ENCODE data around the gene HRH1.
"Not testable (repeated sequence)": the region's sequence is repeated elsewhere in the genome, so short reads cannot be mapped to it uniquely, and the experiment has no call there.

The HRH1 gene

DNA sequence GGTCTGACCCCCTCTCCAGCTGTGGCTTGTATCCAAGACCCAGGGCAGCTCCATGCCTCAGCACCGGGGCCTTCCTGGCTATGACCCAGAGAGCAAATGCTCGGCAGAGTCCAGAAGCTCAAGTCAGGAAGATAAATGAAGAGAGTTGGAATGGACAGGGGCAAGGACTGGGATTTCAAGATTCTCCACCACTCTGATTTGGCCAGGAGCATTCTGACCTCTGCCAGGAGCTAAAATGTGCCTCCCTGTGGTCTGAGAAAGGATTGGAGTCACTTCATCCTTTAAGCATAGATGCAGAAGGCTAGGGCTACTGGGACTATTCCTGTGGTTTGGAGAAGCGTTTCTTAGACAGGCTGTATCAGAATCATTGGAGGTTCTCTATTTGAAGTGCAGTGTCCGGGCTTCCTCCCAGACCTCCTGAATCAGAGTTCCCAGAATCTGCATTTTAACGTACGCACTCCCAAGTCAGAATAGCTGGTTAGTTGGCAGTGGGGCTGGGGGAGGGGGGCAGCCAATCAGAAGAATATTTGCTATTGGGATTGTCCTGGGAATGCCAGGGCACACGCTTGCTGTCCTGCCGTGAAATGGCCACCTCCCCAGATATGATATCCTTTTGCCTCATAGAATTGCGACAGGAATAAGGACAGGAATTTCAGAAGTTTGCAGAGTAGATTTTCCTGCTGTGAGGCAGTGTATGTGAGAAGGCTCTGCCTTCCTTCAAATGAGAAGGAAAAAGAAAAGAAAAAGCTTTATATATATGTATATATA, 57.4 kb downstream of the HRH1 start:
- no peak for DNase-seq

DNA sequence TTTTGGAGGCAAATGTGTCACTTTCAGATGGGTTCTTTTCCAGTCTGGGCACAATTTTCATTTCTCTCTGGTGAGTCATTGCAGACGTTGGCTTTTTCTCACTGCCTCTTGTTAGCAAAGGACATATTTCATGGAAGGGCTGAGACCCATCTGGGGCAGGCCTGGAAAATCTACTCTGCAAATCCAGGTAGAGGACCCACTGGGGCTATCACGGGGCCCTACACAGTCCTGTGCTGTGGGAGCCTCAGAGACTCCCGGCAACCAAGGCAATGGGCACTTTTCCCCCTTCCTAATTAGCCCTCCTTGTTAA, 58.0 kb downstream of the HRH1 start:
- no peak for DNase-seq

DNA sequence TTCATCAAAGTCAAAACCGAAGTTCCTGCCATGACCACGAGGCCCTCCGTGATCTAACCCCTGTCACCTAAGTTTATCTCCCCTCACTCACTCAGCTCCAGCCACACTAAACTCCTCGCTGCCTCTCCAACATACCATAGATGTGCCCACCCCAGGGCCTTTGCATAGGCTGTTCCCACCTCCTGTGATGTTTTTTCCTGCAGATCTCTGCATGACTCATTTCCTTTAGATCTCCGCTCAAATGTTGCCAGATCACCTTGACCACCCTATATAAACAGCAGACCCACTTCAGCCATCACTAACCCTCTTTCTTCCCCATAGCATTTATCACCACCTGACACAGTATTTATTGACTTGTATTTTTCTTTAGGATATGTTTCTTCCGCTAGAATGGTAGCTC, 58.5 kb downstream of the HRH1 start:
- DNase-seq, result no peak

DNA sequence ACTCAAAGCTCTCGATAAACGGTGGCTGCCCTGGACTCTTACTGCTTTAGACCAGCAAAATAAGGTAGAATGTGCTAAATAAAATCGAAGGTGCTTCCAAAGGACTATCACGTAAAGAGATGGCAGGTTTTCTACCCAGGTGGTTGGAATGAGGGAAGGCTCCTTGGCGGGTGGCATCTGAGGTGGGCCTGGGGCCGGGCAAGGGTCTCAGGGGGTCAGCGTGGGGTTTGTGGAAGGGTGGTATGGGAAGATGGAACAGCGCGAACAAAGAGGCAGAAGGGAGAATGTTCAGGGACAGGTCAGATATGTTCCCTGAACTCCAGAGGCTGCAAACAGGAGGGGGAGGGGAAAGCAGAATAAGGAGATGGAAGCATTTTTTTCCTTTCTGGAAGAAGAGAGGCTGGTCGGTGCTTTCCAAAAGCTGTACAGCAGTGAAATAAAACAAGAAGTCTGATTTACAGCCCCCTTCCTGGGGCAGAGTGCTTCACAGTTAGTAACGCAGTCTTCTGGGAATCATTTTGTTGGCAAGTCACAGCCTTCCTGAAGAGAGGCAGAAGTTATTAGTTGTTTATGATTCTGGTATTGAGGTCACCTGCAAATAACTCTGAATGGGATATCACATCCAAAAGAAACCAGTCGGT, 59.6 kb downstream of the HRH1 start:
- no peak for DNase-seq

DNA sequence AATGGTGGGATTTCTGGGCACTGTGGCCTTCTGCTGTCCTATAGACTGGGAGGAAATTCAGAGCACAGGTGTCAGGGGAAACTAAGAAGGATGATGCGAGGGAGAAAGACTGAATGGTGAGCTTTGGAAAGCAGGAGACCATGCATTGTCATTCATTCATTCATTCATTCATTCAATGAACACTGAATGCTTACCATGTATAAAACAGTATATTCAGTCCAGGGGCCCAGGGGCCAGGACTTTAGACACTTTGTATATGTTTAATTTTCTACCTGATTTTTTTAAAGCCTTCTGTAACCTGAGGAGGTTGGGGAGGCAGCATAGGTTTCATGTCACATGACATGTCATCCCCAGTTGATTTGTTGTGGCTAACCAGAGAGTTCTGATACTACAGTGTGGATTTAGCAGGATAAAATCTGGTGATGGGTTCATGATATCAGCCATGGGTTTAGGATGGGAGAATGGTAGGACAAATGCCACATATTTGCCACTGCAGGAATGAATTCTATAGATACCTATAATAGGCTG, 60.2 kb downstream of the HRH1 start:
- no peak for DNase-seq

DNA sequence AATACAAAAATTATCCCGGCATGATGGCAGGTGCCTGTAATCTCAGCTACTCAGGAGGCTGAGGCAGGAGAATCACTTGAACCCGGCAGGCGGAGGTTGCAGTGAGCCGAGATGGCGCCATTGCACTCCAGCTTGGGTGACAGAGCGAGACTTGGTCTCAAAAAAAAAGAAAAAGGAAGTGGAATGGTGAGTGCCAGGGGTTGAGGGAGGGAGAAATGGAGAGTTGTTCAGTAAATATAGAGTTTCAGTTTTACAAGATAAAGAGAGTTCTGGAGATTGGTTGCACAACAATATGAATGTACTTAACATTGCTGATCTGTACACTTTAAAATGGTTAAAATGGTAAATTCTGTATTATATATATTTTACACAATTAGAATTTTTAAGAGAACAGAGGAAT, 63.1 kb downstream of the HRH1 start:
- not testable (repeated sequence) for DNase-seq

DNA sequence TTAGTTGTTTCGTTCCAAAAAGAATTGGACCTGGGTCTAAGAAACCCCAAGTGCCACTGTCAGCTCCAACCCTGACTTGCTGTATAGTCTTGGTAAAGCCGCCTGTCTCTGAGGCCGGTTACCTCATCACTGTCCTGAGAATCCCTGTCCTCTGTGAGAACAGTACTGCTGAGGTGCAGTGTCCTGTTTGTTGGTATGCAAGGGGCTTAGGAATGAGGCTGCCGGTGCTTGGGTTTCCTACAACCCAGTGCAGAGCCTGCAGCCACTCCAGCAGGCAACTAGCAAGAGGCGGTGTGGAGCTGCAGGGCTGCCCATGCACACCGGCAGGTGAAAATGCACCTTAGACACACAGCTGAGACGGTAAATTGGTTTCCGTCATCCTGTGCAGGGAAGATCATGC, 65.9 kb downstream of the HRH1 start:
- no peak for DNase-seq

DNA sequence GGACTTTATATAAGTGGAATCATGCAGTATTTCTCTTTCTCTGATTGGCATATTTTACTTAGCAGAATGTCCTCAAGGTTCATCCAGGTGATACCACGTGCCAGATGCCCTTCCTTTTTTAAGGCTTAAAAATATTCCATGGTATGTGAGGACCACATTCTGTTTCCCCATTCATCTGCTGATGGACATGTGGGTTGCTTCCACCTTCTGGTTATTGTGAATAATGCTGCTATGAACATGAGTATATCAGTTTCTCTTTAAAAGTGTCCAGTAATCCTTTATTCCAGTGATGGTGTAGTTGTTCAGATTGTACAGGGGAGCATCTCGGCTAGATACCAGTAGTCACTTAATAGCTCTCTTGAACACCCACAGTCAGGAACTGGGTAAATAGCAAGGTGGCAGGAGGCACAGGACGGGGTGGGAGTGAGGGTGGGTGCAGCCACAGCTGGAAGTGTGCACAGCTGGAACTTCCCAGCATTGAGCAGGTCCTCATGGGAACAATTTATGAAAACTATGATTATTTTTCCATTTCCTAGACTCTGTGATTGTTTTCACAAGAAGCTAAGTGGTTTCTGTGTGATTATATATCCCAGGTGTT, 67.6 kb downstream of the HRH1 start:
- no peak for DNase-seq

DNA sequence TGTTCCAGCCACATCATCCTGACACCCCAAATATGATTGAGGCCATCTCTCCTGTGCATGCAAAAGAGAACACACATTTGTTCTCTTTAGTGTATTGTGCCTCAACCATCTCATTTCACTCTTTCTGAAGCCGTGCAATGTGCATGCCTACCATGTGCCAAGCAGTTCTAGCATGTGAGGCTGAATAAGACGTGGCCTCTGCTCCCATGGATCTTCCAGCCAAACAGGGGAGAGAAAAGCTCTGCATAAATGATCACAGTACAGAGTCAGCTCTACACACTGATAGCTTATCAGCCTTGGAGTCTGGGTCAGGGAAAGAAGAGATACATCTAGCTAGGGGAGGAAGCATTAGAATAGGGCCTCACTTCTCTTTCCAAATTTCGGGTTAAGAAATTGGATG, 69.7 kb downstream of the HRH1 start:
- DNase-seq, result no peak

DNA sequence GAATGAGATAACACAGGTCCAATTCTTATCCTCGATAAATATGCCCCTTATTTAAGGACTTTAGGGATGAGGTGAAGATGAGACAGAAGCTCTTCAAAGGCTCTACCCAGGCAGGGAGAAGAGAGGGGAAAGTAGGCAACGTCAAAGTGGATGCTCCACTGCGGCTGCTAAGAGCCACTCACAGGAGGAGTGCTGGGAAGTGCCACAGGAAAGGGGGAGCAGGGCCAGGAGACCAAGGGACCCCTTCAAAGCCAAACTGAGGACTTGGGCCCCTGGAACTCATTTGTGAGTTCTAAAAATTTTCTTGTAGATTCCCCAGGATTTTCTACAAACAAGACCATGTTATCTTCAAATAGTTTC, 70.6 kb downstream of the HRH1 start:
- DNase-seq, result no peak

DNA sequence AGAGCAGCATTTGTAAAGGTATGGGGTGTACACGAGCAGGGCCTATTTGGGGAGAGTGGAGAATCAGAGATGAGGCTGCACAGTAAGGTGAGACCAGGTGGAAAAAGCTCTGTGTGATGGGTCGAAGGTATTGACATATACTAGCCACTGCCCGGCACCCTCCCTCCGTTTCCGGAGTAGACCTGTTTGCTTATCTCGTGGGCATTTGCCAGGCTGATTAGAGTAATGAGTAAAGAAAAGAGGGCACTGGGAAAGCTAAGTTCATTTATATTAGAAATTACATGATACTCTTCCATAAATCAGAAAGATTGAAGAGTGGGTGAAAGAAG, 71.7 kb downstream of the HRH1 start:
- no peak for DNase-seq

DNA sequence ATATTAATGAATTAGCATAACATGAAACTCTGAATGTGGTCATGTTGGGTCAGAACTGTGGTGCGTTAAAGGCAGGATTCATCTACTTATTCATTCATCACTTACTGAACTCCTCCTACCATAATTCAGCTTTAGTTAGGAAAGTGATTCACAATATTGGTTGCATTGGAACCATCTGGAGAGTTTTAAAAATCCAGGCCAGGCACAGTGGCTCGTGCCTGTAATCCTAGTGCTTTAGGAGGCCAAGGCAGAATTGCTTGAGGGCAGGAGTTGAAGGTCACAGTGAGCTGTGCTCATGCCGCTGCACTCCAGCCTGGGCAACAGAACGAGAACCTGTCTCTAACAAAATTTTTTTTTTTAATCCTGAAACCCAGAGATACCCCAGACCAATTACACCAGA, 73.7 kb downstream of the HRH1 start:
- DNase-seq, result no peak

DNA sequence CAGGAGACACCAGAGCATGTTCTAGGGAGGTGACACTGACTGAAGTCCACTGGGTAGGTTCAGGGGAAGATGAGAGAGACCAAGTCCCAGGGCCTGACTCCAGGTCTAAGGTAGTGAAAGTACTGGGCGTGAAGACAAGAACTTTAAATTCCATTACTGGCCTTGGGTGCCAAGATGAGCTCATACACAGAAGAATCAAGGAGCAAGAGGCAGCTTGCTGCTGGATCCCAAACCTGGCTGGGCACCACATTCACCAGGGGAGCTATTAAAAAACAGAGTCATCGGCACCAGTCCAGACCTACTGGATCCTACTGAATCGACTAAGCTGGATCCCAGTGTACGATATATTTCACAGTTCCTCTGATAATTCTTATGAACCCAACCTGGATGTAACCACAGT, 75.8 kb downstream of the HRH1 start:
- no peak for DNase-seq

DNA sequence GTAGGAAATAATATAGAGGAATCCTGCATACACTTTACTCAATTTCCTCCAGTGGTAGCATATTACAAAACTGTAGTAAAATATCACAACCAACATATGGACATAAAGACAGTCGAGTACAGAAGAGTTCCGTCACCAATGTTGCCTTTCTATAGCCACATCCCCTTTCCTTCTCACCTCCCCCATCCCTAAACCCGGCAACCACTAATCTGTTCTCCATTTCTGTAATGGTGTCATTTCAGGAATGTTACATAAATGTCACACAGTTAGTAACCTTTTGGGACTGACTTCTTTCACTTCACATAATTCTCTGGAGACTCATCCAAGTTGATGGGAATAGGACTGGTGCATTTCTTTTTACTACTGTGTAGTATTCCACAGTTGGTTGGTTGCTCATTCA, 76.5 kb downstream of the HRH1 start:
- DNase-seq, result no peak

DNA sequence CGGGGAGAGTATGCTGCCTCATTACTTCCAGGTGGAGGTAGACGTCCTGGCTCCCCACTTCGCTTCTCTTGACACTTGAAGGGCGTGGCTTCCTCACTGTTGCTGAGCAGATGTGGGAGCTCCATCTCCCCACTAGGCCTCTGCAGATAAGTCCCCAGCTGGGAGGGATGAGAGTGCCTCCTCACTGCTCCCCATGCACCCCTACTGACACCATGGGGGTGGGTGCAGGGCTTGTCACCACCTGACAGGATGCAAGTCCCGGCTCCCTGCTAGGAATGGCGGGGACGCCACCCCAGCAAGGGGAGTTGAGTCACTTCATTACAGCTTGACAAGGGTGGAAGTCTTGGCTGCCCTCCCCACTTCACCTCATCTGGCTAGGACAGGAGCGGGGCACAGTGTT, 81.1 kb downstream of the HRH1 start:
- DNase-seq, result no peak

DNA sequence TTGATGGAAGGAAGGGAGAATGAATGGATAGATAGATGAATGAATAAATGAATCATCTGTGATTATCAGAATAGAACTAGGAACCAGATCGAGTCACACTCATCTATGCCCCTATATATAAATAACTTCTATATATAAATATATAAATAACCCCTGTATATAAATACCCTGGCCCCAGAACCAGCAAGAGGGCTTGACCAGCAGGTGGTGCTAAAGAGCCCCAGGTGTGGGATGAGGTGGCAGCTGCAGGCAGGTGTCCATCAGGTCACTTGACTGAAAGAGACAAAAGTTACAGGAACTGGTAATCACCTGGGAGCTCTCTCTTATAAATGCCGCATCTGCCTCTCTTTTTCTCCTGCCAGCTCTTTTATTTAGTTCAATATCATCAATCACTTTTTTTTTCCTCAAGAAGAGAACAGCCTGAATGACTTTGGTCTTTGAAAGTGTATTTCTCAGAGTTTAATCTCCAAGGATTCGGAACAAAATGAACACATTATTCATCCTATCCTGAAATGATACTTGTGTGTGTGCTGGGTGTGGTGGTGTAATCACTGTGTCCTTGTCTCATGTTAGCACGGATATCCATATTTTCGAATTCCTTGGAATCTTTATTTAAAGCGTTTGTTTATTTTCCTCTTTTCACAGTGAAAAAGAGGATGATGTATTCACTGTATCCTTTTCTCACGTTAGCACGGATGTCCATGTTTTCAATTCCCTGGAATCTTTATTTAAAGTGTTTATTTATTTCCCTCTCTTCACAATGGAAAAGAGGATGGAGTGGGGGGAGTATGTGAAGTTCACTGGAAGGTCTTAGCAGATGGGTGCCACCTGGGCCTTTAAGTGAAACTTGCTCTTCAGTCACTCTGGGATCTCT, 82.5 kb downstream of the HRH1 start:
- no peak for DNase-seq

DNA sequence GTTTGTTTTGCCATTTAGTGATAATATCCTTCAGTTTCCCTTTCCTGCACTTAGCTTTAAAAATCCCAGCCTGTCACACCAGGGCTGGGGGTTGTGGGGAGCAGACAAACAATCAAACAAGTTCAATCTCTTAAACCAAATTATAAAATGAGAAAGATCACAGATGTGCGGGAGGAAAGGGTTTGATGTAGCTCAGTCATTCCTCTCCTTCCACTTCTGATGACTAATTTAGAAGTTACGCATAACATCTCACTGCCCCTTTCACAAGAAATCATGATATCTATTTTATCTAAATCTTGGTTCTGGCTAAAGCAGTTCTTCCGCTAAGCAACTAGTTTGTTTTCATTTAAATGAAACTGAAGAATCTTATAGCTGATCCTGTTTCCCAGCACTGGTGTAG, 83.8 kb downstream of the HRH1 start:
- DNase-seq, result no peak

DNA sequence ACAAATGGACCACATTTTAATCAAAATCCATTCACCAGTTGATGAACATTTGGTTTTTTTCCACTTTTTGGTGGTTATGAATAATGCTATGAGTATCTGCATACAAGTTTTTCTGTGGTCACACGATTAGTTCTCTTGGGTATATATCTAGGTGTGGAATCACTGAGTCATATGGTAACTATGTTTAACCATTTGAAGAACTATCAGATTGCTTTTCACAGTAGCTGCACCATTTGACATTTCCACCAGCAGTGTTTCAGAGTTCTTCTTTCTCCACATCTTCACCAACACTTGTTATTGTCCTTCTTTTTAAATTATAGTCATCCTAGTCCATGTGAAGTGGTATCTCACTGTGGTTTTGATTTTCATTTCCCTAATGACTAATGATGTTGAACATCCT, 84.6 kb downstream of the HRH1 start:
- DNase-seq, result no peak

DNA sequence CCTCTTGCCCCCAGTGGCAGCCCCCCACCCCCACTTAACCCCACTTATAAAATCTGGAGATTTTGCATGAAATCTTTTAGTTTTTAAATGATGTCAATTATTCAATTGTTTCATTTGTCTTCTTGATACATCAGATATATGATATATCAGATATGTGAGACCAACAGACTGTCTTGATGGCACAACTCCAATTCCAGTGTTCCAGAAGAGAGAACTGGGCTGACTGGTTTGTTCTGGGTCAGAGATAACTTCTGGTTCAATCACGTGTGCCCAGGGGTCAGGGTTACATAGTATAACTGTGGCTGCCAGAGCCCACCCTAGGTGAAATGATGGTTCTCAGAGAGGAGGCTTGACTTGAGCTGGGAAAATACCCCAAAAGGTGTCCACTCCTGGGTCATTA, 85.5 kb downstream of the HRH1 start:
- no peak for DNase-seq

DNA sequence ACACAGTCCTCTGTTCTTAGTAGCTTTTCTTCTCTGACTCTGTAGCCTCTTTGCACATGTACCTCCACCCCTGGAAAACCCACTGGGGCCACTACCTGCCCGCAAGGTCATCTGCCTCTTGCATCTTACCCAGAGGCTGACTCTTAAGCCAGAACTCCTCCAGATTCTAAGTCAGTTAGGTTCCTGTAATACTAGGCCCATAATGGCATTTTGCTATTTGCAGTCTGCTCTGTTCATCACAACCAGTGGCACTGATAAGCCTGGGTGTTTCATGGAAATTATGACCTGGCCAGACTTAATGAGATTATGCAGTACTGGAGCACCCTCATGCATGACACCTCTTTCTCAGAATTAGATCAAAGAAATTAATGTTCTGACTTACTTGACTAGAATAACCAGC, 86.2 kb downstream of the HRH1 start:
- DNase-seq, result no peak

DNA sequence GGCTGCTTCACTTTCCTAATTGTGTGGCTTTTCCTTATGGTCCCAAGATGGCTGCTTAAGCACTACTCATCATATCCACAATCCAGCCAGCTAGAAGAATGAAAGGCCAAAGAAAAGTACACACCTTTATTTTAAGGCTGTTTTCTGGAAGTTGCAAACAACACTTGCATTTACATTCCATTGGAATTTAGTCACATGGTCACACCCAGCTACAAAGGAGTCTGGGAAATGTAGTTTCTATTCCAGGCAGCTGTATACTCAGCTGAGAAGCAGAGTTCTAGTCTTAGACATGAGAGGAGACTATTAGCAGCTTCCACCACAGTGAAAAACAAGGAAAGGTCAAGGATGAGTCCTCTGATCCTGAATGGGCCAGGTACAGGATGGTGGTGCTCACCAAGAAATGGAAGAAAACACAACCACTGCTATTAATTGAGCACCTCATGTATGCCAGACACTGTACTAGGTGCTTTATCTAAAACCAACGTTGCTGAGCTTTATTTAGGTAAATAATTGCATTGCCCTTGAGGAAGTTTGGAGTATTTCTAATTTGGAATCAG, 89.9 kb downstream of the HRH1 start:
- DNase-seq, result no peak

DNA sequence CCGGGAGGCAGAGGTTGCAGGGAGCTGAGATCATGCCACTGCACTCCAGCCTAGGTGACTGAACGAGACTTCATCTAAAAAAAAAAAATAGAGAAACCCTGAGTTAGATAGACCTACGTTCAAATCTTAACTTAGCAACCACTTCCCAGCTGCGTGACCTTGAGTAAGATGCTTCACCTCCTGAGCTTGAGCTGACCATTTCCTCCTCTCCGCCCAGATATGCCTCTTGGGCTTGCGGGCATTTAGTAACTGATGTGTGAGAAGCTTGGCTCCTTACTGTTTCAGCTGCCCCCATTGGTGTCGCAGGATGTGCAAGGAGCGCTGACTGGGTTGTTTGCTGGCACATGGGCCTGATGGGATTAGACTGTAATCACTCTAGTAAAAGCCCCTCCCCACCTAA, 91.0 kb downstream of the HRH1 start:
- DNase-seq, result no peak

Measured in GF-D8 (cell line).